ENCODE data around the gene TSSK2. TPM values are rescaled to one million over a fixed set of nuclear protein-coding genes. Genes with fewer than 3 reads are reported as not detected.

The TSSK2 gene
- total RNA-seq, 4 donors from 2014 or later: not detected

DNA sequence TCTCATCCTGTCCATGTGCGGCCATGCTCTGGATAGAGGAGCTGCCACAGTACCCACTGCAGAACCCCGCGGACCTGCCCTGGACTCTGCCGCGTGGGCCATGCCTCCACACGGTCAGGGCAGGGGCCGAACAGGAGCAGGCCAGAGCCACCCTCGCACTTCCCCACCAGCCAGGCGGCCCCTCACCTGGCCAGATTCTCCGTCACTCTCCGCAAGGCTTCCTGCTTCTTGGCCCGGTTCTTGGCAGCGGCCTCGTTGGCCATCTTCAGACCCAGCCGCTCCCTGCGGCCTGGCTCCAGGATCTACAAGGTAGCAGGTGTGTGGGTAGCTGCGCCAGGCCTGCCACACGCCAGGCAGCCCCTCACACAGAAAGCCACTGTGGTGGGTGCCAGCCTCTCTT is 3.8 kb downstream of the TSSK2 start:
- in situ Hi-C loops (cut with MboI; ENCODE audit: low pct_ligation_motif_present in 1 of 4, low pct_unique_long_range_greater_than_20kb in 1 of 4, low sequenced_read_pairs in 3 of 4): loop anchor here in 1 of 4 donors (25.0 kb wide), 1 partner anchor 502 kb away; no protein-coding TSS in a partner anchor
- intact Hi-C loops (cut with DNase I; ENCODE audit: low total_unique reads): no loop called here
- WGBS, 2 donors (ENCODE audit: low coverage in 1 of 2): 91 to 100% methylated on average over 6 to 18 of the region's 18 CpGs
- H3K4me1 ChIP-seq: no peaks in the 10 kb centered on the region
- DNase-seq: no peak
- no peaks in the 10 kb centered on the region for H3K9me3 ChIP-seq
- no peak overlapping the region for H3K4me3 ChIP-seq
- no peak for TF ChIP-seq POLR2A (IDR thresholded peaks at IDR 0.05)
- TF ChIP-seq POLR2AphosphoS5 (IDR thresholded peaks at IDR 0.05): no peak
- TF ChIP-seq CTCF (IDR thresholded peaks at IDR 0.05): no peak
- TF ChIP-seq EP300 (IDR thresholded peaks at IDR 0.05; ENCODE audit: low read depth): no peak
- H3K27me3 ChIP-seq: no peaks in the 10 kb centered on the region
- no peak overlapping the region for H3K27ac ChIP-seq
- peaks cover 0 to 25% (median 12%) of the 10 kb centered on the region in 4 donors for H3K36me3 ChIP-seq

GRCh38 chr22:19136915-19137314 is 5.8 kb downstream of the TSSK2 start:
- intact Hi-C loops (cut with DNase I; ENCODE audit: low total_unique reads) (no loop called here), in situ Hi-C loops (cut with MboI; ENCODE audit: low pct_ligation_motif_present in 1 of 4, low pct_unique_long_range_greater_than_20kb in 1 of 4, low sequenced_read_pairs in 3 of 4) (loop anchor here in 1 of 4 donors (25.0 kb wide), 1 partner anchor 500 kb away; no protein-coding TSS in a partner anchor)
- no peak for DNase-seq
- Histone ChIP-seq H3K27ac (no peak overlapping the region), H3K4me1 (no peaks in the 10 kb centered on the region), H3K27me3 (no peaks in the 10 kb centered on the region), H3K4me3 (no peak overlapping the region), H3K36me3 (peaks cover 0 to 41% (median 20%) of the 10 kb centered on the region in 4 donors), H3K9me3 (no peaks in the 10 kb centered on the region)
- WGBS, 2 donors (ENCODE audit: low coverage in 1 of 2): 94% methylated on average over 10 of the region's 10 CpGs; no CpG with 5 or more reads in 1 of the 2 donors
- TF ChIP-seq POLR2A (IDR thresholded peaks at IDR 0.05) (no peak), CTCF (IDR thresholded peaks at IDR 0.05) (no peak), POLR2AphosphoS5 (IDR thresholded peaks at IDR 0.05) (no peak), EP300 (IDR thresholded peaks at IDR 0.05; ENCODE audit: low read depth) (no peak)

- DNase-seq: no peak
- TF ChIP-seq CTCF (IDR thresholded peaks at IDR 0.05) (no peak), POLR2AphosphoS5 (IDR thresholded peaks at IDR 0.05) (no peak), EP300 (IDR thresholded peaks at IDR 0.05; ENCODE audit: low read depth) (no peak), POLR2A (IDR thresholded peaks at IDR 0.05) (no peak)
- no peak overlapping the region for H3K27ac ChIP-seq
- WGBS, 2 donors (ENCODE audit: low coverage in 1 of 2): 95% methylated on average over 11 of the region's 11 CpGs; no CpG with 5 or more reads in 1 of the 2 donors
- peaks cover 0 to 45% (median 21%) of the 10 kb centered on the region in 4 donors for H3K36me3 ChIP-seq
- H3K4me1 ChIP-seq: no peaks in the 10 kb centered on the region
- in situ Hi-C loops (cut with MboI; ENCODE audit: low pct_ligation_motif_present in 1 of 4, low pct_unique_long_range_greater_than_20kb in 1 of 4, low sequenced_read_pairs in 3 of 4) (loop anchor here in 1 of 4 donors (25.0 kb wide), 1 partner anchor 500 kb away; no protein-coding TSS in a partner anchor), intact Hi-C loops (cut with DNase I; ENCODE audit: low total_unique reads) (no loop called here)
- H3K4me3 ChIP-seq: no peak overlapping the region
- H3K27me3 ChIP-seq: no peaks in the 10 kb centered on the region
- H3K9me3 ChIP-seq: no peaks in the 10 kb centered on the region
These were observed 6.5 kb downstream of the TSSK2 start for GRCh38 chr22:19137384-19138216.

DNA sequence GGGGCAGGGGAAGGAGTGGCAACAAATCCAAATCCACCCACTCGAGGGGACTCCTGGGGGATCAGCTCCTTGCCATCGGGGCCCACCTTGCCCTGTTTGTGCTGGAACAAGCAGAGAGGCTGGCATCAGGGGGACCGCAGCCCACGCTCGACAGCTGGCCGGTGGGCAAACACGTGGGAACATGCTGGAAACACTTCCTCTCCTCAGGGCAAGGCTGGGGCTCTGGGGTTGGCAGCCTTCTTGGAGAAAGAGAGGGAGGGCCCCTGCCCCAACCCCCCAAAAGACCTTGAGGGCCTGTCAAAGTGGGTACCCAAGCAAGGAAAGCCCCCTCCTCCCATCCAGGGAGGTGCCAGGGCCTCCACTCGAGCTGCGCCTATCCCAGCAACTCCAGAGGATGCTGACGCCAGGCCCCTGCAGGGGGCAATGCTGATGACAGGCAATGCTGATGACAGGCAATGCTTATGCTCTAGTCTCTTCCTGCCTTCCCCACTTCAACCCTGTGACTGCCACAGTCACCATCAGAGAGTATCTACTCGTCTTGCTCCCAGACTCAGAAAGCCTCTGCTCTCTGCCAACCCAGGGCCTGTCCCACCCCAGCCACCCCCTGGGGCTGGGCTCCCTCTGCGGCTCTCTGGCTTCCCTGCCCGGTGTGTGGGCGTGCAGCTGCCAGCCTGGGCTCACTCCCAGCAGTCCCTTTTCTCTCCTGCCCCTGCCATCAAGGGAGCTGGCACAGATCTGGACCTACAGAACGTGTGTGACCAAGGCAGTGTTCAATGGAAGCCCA is 7.3 kb downstream of the TSSK2 start:
- peaks cover 2 to 4% (median 3%) of the 10 kb centered on the region in 4 donors for H3K4me1 ChIP-seq
- intact Hi-C loops (cut with DNase I; ENCODE audit: low total_unique reads): no loop called here
- H3K4me3 ChIP-seq: no peak overlapping the region
- no peak overlapping the region for H3K27ac ChIP-seq
- no peaks in the 10 kb centered on the region for H3K9me3 ChIP-seq
- TF ChIP-seq POLR2A (IDR thresholded peaks at IDR 0.05): no peak
- no peak for TF ChIP-seq CTCF (IDR thresholded peaks at IDR 0.05)
- no peak for TF ChIP-seq POLR2AphosphoS5 (IDR thresholded peaks at IDR 0.05)
- no peak for TF ChIP-seq EP300 (IDR thresholded peaks at IDR 0.05; ENCODE audit: low read depth)
- in situ Hi-C loops (cut with MboI; ENCODE audit: low pct_ligation_motif_present in 1 of 4, low pct_unique_long_range_greater_than_20kb in 1 of 4, low sequenced_read_pairs in 3 of 4): loop anchor here in 1 of 4 donors (25.0 kb wide), 1 partner anchor 499 kb away; no protein-coding TSS in a partner anchor
- peaks cover 0 to 45% (median 21%) of the 10 kb centered on the region in 4 donors for H3K36me3 ChIP-seq
- H3K27me3 ChIP-seq: no peaks in the 10 kb centered on the region
- DNase-seq: no peak
- 90% methylated on average over 15 of the region's 15 CpGs; no CpG with 5 or more reads in 1 of the 2 donors for WGBS, 2 donors (ENCODE audit: low coverage in 1 of 2)

Data from transverse colon (tissue), 4 donors.